Activated naive CD4-positive, alpha-beta T cell treated with Interleukin-2 at 50 U/mL for 16 hours (primary cell): ENCODE measurements around the gene LEF1.
"Not testable (repeated sequence)": the region's sequence is repeated elsewhere in the genome, so short reads cannot be mapped to it uniquely, and the experiment has no call there.

Source experiments
- DNase-seq: peaks from one replicate; pipeline ENCODE4 v3.0.0-alpha.2; 2020

The LEF1 gene

DNA sequence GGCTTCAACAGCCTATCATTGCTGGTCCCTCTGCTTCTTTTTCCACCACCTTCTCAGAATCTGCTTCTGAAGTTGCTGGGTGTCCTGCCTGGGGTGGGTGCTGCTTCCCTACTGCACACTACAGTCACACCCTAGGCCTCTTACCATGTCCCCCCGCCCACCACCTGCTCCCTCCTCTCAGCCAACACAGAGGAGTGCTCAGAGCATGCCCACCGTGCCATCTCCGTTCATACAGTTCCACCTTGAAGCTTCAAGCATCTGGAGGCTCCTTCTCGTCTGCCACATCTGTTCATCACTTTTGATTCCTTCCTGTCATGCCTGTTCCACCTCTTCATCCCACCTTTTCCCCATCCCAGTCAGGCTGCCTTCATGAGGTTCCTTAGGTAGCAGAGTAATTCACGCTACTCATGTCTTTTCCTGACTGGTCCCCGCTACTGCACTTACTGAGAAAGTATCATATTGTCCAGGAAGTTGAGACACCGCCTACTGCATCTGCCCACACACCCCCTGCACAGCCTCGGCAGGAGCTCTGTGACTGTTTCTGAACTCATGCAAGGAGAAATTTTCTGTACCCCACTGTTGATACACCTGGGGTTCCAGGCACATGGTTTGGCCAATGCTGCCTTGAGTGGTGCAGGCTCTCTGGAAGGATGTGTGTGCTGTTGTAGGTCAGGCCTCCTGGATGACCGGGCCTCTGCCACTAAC is 139.6 kb downstream of the LEF1 start:
- DNase-seq, result peak; percentile 51

- DNase-seq, result no peak
Measured at GRCh38 chr4:108024878-108025165, 143.9 kb downstream of the LEF1 start.

- DNase-seq, result no peak
Measured at GRCh38 chr4:108024085-108024877, 144.5 kb downstream of the LEF1 start.

DNA sequence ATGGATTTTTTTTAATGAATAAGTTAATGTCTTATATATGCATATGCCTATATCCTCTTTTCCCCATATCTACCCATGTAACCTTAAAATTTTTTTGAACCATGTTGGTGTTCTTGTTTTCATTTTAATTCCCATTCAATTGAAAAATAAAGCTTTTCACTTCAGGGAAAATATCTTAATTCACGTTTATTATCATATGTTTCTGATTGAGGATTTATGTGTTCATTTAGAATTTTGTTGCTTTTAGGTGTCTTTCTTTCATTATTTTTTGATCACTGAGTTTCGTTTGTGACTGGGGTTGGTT is 149.9 kb downstream of the LEF1 start:
- no peak for DNase-seq

- peak; percentile 84 for DNase-seq
Measured at GRCh38 chr4:108018040-108018883, 150.5 kb downstream of the LEF1 start.

- DNase-seq, result no peak
Measured at GRCh38 chr4:108013955-108014354, 154.8 kb downstream of the LEF1 start.

- no peak for DNase-seq
Measured at GRCh38 chr4:108013327-108013726, 155.4 kb downstream of the LEF1 start.

DNA sequence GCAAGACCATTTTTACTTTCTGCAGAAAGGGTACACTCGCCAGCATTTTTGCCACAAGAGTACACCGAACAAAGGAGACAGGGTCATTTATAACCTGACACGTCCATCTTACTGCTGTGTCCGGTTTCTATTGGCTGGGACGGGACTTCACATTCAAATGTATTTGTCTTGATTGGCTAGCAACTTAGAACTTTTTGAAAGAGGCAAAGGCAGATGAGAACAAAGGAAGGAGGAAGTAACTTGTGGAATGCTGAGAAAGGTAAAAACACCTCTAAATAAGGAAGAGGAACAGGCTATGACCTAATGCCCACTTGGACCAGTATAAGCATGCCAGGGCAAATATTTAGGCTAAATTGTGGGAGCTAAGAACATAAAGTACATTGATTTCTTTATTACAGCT is 156.3 kb downstream of the LEF1 start:
- not testable (repeated sequence) for DNase-seq

GRCh38 chr4:108010167-108010566 is 158.6 kb downstream of the LEF1 start:
- DNase-seq, result no peak

GRCh38 chr4:108008721-108009120 is 160.0 kb downstream of the LEF1 start:
- DNase-seq, result no peak

DNA sequence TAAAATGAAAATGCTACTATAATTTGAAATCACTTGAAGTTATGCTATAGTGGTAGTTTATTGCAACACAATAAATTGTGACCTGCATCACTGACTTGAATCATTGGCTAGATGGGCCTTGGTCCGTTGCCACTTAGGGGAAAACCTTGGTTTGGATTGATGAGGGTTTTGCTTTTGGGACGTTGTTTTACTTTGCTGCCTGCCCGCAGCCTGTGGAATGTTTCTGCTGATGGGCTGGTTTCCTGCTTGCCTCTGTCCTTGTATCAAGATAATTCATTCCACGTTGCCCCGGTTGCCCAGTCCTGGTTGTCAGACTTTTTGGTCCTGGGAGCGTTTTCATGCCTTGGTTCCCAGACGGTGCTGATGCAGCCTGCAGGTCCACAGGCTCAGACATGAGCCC is 160.7 kb downstream of the LEF1 start:
- no peak for DNase-seq

- DNase-seq, result no peak
Measured at GRCh38 chr4:108006361-108006760, 162.4 kb downstream of the LEF1 start.

GRCh38 chr4:108005807-108006206 is 162.9 kb downstream of the LEF1 start:
- no peak for DNase-seq

DNA sequence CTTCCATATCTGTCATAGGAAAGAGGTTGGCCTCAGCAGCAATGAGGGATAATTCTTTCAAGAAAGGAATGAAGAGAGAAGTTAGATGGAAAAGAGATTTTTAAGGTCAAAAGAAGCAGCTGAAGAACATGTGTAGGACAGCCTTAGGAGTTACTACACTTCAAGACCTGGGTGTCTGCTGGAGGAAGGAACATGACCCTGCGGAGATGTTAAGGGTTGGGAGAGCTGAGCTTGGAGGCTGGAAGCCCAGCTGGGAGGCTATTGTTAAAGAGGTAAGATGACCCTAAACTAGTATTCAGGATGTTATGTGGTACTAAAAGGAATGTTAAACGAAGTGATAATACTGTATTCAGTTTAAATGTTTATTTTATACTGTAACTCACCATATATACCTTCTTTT is 164.1 kb downstream of the LEF1 start:
- DNase-seq, result no peak

GRCh38 chr4:108003982-108004515 is 164.7 kb downstream of the LEF1 start:
- no peak for DNase-seq

DNA sequence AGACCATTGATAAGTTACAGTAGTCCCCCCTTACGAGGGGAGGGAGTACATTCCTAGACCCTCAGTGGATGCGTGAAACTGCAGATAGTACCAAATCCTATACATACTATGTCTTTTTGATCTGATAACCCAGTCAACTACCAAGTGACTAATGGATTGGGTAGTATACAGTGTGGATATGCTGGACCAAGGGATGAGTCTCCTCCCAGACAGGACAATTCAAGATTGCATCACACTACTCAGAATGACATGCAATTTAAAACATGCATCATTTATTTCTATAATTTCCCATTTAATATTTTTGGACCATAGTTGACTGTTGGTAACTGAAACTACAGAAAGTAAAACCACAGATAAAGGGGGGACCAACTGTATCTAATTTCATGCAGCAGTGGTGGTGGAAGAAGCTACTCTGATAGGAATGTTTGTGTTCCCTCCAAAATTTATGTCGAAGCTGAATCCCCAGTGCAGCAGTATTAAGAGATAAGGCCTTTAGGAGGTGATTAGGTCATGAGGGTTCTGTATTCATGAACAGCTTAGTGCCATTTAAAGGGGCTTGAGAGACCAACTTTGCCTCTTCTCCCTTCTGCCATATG is 167.1 kb downstream of the LEF1 start:
- DNase-seq, result no peak

DNA sequence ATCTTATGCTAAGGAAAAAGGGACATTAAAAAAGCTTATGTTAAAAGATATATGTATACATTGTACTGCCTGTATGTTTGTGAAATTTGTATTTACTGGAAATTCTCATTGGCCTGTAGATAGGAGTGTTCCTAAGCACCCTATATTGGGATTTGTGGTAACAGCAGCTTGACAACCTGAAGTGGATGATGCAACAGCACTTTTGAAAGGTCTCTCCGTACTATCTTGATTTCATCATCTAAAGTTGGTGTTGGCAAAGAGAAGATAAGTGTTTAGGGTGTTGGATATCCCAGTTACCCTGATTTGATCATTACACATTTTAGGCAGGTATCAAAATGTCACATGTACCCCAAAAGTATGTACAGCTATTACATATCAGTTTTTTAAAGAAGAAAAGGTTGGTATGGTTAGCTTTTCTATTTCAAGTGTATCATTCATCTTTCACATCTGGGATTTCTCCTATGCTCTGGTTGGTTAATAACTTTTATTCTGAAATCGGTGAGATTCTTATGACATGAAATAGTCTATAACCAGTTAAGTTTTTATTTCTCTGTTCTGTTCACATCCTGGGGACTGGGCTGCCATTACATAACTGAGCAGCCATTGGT is 168.7 kb downstream of the LEF1 start:
- no peak for DNase-seq

- DNase-seq, result no peak
Measured at GRCh38 chr4:107997794-107998193, 170.9 kb downstream of the LEF1 start.
